Breast epithelium (tissue), 4 donors: Measurements from ENCODE around the gene ARHGEF26. TPM values are rescaled to one million over a fixed set of nuclear protein-coding genes. Genes with fewer than 3 reads are reported as not detected.

ENCODE experiments used
- DNase-seq, 2 donors: peaks; one replicate each; pipeline ENCODE4 v3.0.0-alpha.2; 2019; ENCODE audit warnings: low spot score in 2 of 2
- H3K27ac ChIP-seq, 2 donors: fragments of 200-600 bp; sonication (generic) in 1 of 2; one replicate each; pipeline ENCODE4 v1.5.1; 2016 to 2019; ENCODE audit warnings: mild to moderate bottlenecking in 1 of 2
- H3K27me3 ChIP-seq, 2 donors: fragments of 200-600 bp; sonication (generic) in 1 of 2; one replicate each; pipeline versions ENCODE4 v1.5.1 to v1.6.0; 2017 to 2019; ENCODE audit warnings: control low read depth in 1 of 2, mild to moderate bottlenecking in 1 of 2
- H3K36me3 ChIP-seq: fragments of 200-600 bp; one replicate; pipeline ENCODE4 v1.5.1; 2019
- H3K4me1 ChIP-seq, 2 donors: fragments of 200-600 bp; sonication (generic); one replicate each; pipeline ENCODE4 v1.5.1; 2016 to 2019; ENCODE audit warnings: control low read depth in 1 of 2
- H3K4me3 ChIP-seq, 3 donors: fragments of 200-600 bp; sonication (generic); 1 replicate in 2 of 3; 2 replicates in 1 of 3; pipeline ENCODE4 v1.5.1; 2016 to 2019; ENCODE audit warnings: mild to moderate bottlenecking in 3 of 3, moderate library complexity in 2 of 3
- H3K9me3 ChIP-seq, 2 donors: fragments of 200-600 bp; sonication (generic) in 1 of 2; one replicate each; pipeline ENCODE4 v1.5.1; 2016 to 2019; ENCODE audit warnings: control low read depth in 1 of 2
- CTCF ChIP-seq, 3 donors: fragments of 450-650 bp; IDR thresholded peaks; one replicate each; pipeline ENCODE4 v1.5.1; 2016 to 2017; ENCODE audit warnings: antibody characterized with exemption in 3 of 3, mild to moderate bottlenecking in 3 of 3, moderate library complexity in 3 of 3
- POLR2A ChIP-seq: fragments of 450-650 bp; IDR thresholded peaks from one replicate; pipeline ENCODE4 v1.6.1; 2016; ENCODE audit warnings: antibody characterized with exemption, mild to moderate bottlenecking, moderate library complexity
- POLR2AphosphoS5 ChIP-seq, 3 donors: sonication (generic); formaldehyde crosslinking; IDR thresholded peaks; one replicate each; pipeline ENCODE4 v1.6.1; 2017; ENCODE audit warnings: antibody characterized with exemption in 3 of 3
- intact Hi-C: fragments of 100-400 bp; cut with DNase I; formaldehyde crosslinking; loops from one replicate; pipeline ENCODE4 v1.15.1; 2023; ENCODE audit warnings: low total_unique reads
- total RNA-seq, 3 donors: library from RNA; depleted of rRNA; stranded (reverse); fragments of >200 nt; gene quantifications; one replicate each; pipeline ENCODE4 v1.1.0, GENCODE V29; 2016

Gene ARHGEF26
- total RNA-seq, 3 donors from 2014 or later, result 16.7 to 20.2 (median 19.8) TPM

DNA sequence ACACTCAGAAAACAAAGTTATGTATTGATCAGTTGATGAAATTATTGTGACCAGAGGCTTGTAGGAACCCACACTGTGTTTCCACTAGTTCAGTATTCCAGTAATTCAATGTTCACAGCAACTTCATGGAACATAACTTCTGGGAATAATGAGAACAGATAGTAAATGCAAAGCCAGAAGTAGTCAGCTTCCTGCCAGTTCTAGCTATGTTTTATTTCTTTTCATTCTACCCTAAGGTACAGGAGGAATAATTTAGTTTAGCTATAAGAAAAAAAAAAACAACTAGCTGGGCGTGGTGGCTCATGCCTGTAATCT, 48.6 kb downstream of the ARHGEF26 start:
- TF ChIP-seq CTCF (IDR thresholded peaks at IDR 0.05) (no peak), POLR2A (no peak), POLR2AphosphoS5 (IDR thresholded peaks at IDR 0.05) (no peak)
- Histone ChIP-seq H3K4me1 (no peaks in the 10 kb centered on the region), H3K4me3 (no peak overlapping the region), H3K27me3 (no peaks in the 10 kb centered on the region), H3K9me3 (no peaks in the 10 kb centered on the region), H3K27ac (no peak overlapping the region), H3K36me3 (no peaks in the 10 kb centered on the region)
- DNase-seq, result no peak
- intact Hi-C loops, result no loop called here

DNA sequence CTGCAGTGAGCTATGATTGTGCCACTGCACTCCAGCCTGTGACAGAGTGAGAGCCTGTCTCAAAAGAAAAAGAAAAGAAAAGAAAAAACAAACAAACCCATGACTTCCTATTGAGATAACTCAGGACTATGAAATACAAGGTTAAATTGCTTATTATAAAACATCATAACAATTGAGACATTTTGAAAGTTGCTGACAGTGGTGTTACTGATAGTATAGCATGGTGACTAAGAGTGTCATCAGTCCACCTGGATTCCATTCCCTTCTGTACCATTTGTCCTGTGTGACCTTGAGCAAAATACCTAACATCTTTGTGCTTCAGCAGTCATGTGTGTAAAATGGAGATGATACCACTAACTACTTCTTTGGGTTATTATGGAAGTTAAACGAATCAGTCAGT, 49.1 kb downstream of the ARHGEF26 start:
- no peaks in the 10 kb centered on the region for H3K36me3 ChIP-seq
- no peak overlapping the region for H3K27ac ChIP-seq
- H3K4me1 ChIP-seq, result no peaks in the 10 kb centered on the region
- TF ChIP-seq POLR2A, result no peak
- TF ChIP-seq CTCF (IDR thresholded peaks at IDR 0.05), result no peak
- TF ChIP-seq POLR2AphosphoS5 (IDR thresholded peaks at IDR 0.05), result no peak
- DNase-seq, result no peak
- H3K9me3 ChIP-seq, result no peaks in the 10 kb centered on the region
- intact Hi-C loops, result no loop called here
- H3K4me3 ChIP-seq, result no peak overlapping the region
- no peaks in the 10 kb centered on the region for H3K27me3 ChIP-seq

GRCh38 chr3:154175041-154175440, 53.9 kb downstream of the ARHGEF26 start:
- Histone ChIP-seq H3K27me3 (no peaks in the 10 kb centered on the region), H3K27ac (no peak overlapping the region), H3K4me1 (no peaks in the 10 kb centered on the region), H3K9me3 (no peaks in the 10 kb centered on the region), H3K36me3 (no peaks in the 10 kb centered on the region), H3K4me3 (no peak overlapping the region)
- TF ChIP-seq CTCF (IDR thresholded peaks at IDR 0.05) (no peak), POLR2A (no peak), POLR2AphosphoS5 (IDR thresholded peaks at IDR 0.05) (no peak)
- no peak for DNase-seq
- intact Hi-C loops, result no loop called here

DNA sequence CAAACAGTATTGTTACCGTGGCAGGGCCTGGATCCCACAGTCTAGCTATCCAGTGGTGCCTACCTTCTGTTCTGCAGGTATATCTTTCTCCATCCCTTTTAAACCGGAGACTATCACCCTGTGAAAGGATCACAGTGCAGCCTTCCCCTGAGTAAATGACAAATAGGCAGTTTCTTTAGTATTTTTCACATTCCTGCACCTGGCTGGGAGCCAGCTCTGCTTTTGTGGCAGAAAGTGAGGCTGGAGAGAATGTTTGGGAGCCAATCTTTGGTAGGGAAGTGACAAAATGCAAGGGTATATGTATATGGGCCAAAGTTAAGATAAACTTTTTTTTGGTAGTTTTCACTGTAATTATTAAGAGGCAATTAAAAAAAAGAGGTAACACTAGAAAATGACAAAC, 54.8 kb downstream of the ARHGEF26 start:
- intact Hi-C loops, result no loop called here
- H3K36me3 ChIP-seq, result no peaks in the 10 kb centered on the region
- no peaks in the 10 kb centered on the region for H3K4me1 ChIP-seq
- no peak for DNase-seq
- H3K27me3 ChIP-seq, result no peaks in the 10 kb centered on the region
- no peak overlapping the region for H3K4me3 ChIP-seq
- no peaks in the 10 kb centered on the region for H3K9me3 ChIP-seq
- no peak overlapping the region for H3K27ac ChIP-seq
- TF ChIP-seq POLR2AphosphoS5 (IDR thresholded peaks at IDR 0.05), result no peak
- TF ChIP-seq CTCF (IDR thresholded peaks at IDR 0.05), result no peak
- TF ChIP-seq POLR2A, result no peak

DNA sequence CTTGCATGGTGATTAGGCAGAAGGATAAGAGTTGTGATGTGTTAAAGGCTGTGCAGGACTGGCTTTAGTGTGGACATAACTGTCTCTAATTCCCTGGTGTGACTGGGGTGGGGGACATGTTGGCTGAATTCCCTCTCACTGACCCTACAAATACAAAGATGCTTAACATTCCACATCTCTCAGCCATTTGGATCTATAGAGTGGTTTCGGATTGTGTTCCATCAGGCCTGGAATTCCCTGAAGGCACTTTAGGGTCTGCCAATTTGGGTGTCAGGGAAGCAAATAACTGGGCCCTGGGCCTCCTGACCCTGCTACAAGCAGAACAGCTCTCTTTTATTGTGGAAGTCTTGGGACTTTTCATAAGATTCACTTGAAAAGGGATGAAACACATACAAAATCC, 56.2 kb downstream of the ARHGEF26 start:
- H3K4me3 ChIP-seq, result no peak overlapping the region
- no peak for DNase-seq
- H3K4me1 ChIP-seq, result no peaks in the 10 kb centered on the region
- H3K36me3 ChIP-seq, result no peaks in the 10 kb centered on the region
- H3K27me3 ChIP-seq, result no peaks in the 10 kb centered on the region
- intact Hi-C loops, result no loop called here
- H3K9me3 ChIP-seq, result no peaks in the 10 kb centered on the region
- TF ChIP-seq POLR2A (no peak), POLR2AphosphoS5 (IDR thresholded peaks at IDR 0.05) (no peak), CTCF (IDR thresholded peaks at IDR 0.05) (no peak)
- no peak overlapping the region for H3K27ac ChIP-seq
